LNCaP clone FGC (cell line): ENCODE results near the gene CLIP3.
"Not testable (repeated sequence)": the region's sequence is repeated elsewhere in the genome, so short reads cannot be mapped to it uniquely, and the experiment has no call there.

Source experiments
- DNase-seq: peaks from one replicate; pipeline ENCODE4 v3.0.0-alpha.2; 2011; ENCODE audit warnings: low read depth
- H3K4me3 ChIP-seq: 2 replicates; pipeline ENCODE4 v1.5.1; 2011; ENCODE audit warnings: mild to moderate bottlenecking, low read depth, low read length, control low read depth
- TF ChIP-seq, protein P1 (sequence below): IDR thresholded peaks from 2 replicates; pipeline ENCODE4 v1.5.1; 2012; ENCODE audit warnings: mild to moderate bottlenecking; ENCODE audit not compliant: control insufficient read depth, insufficient read depth; ENCODE audit errors: extremely low read depth

The CLIP3 gene

GRCh38 chr19:36046443-36047050 is 13.9 kb upstream of the CLIP3 start:
- no peak for DNase-seq
- H3K4me3 ChIP-seq: no peak overlapping the region
- TF ChIP-seq, protein P1, sequence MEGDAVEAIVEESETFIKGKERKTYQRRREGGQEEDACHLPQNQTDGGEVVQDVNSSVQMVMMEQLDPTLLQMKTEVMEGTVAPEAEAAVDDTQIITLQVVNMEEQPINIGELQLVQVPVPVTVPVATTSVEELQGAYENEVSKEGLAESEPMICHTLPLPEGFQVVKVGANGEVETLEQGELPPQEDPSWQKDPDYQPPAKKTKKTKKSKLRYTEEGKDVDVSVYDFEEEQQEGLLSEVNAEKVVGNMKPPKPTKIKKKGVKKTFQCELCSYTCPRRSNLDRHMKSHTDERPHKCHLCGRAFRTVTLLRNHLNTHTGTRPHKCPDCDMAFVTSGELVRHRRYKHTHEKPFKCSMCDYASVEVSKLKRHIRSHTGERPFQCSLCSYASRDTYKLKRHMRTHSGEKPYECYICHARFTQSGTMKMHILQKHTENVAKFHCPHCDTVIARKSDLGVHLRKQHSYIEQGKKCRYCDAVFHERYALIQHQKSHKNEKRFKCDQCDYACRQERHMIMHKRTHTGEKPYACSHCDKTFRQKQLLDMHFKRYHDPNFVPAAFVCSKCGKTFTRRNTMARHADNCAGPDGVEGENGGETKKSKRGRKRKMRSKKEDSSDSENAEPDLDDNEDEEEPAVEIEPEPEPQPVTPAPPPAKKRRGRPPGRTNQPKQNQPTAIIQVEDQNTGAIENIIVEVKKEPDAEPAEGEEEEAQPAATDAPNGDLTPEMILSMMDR: no peak

DNA sequence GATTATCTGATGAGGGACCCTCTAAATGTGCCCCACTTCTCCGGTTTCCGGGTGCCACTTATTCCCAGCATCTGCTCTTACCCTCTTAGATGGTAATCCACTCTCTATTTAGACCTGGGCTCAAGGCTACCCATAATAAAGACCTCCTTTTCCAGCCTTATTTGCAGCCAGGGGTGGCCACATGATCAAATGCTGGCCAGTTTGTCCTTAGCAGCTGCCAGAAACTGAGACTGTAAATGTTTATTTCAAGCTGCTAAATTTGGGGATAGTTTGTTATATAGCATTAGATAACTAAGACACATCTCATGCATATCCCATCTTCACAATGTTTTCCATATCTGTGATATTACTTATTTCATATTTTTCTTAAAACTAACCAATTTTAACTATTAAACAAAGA is 11.3 kb upstream of the CLIP3 start:
- TF ChIP-seq, protein P1: no peak
- no peak overlapping the region for H3K4me3 ChIP-seq
- DNase-seq: no peak

DNA sequence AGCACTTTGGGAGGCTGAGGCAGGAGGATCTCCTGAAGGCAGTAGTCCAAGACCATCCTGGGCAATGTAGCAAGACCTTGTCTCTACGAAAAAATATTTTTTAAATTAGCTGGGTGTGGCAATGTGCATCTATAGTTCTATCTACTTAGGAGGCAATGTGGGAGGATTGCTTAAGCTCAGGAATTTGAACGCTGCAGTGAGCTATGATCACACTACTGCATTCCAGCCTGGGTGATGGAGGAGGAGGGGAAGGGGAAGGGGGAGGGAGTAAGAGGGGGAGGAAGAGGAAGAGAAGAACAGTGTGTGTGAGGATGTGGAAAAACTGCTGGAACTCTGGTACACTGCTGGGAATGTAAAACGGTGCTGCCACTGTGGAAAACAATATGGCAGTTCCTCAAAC is 9.2 kb upstream of the CLIP3 start:
- DNase-seq: no peak
- TF ChIP-seq, protein P1: no peak
- no peak overlapping the region for H3K4me3 ChIP-seq

- DNase-seq, H3K4me3 ChIP-seq: not testable (repeated sequence)
Observed at GRCh38 chr19:36041092-36041491, 8.4 kb upstream of the CLIP3 start.

- no peak overlapping the region for H3K4me3 ChIP-seq
- TF ChIP-seq, protein P1: no peak
- no peak for DNase-seq
Observed at GRCh38 chr19:36040495-36040894, 7.8 kb upstream of the CLIP3 start.

DNA sequence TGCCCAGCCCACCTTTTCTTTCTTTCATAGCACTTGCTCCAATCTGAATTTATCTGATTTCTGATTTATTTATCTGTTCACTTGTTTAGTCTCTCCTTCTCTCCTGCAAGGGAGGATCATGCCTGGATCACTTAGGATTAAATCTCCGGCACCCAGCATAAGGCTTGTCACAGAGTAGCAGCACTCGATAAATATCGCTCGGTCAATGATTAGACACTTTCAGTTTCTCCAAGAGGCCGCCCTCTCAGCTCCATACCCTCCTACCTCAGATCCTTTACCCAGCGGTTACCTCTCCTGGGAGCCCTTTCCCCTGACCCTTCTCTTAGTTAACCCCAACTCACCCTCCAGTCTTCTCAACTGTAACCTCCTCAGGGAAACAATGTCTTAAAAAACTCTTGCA is 1.4 kb downstream of the CLIP3 start:
- no peak overlapping the region for H3K4me3 ChIP-seq
- TF ChIP-seq, protein P1: no peak
- no peak for DNase-seq

- TF ChIP-seq, protein P1: no peak
- DNase-seq: no peak
- H3K4me3 ChIP-seq: no peak overlapping the region
Observed at GRCh38 chr19:36030264-36031148, 2.2 kb downstream of the CLIP3 start.
